Measurements from ENCODE around the gene KIF26B.
A peak's percentile ranks its signal among the peaks of the same experiment; 100 is the strongest.

GRCh38 chr1:245153081-245153551, 1.7 kb upstream of the KIF26B start:
- TF ChIP-seq CTCF (IDR thresholded peaks at IDR 0.05; ENCODE audit: low read depth, low read length) = peak; percentile 93
- TF ChIP-seq EZH2phosphoT487 (IDR thresholded peaks at IDR 0.05; ENCODE audit: low read depth) = no peak

All from OCI-LY3 (cell line).